HepG2 (cell line): ENCODE data around the gene CTU2. TPM values are rescaled to one million over a fixed set of nuclear protein-coding genes. Genes with fewer than 3 reads are reported as not detected.

ENCODE experiments used
- ATAC-seq: fragments of 200-7000 bp; cut with Tn5 transposase; 3 replicates; pipeline ENCODE4 v1.9.1; 2020; ENCODE audit warnings: mild to moderate bottlenecking, moderate library complexity
- BruUV-seq: library from RNA; stranded (reverse); fragments of 400-500 nt; replicated peaks from 2 replicates; lab custom pipeline; 2021; lab: Mats Ljungman, UMichigan
- CTCF ChIA-PET: fragments of 300-600 bp; formaldehyde crosslinking; extraction: SDS; loops from one replicate; lab custom pipeline; 2021; ENCODE audit warnings: low total read pairs, inconsistent platforms, low intra/inter-chr PET ratio; lab: Yijun Ruan, JAX
- POLR2A ChIA-PET: fragments of 350-600 bp; sonication (Branson Sonifier 250); formaldehyde crosslinking; loops from one replicate; lab custom pipeline; 2020; ENCODE audit warnings: antibody characterized with exemption, inconsistent platforms; lab: Yijun Ruan, JAX
- DNase-seq: peaks from one replicate; pipeline ENCODE4 v3.0.0-alpha.2; 2015; ENCODE audit warnings: low spot score
- FAIRE-seq: peaks from 3 replicates; lab custom pipeline; 2011; peaks lifted over from hg19 to GRCh38; lab: Jason Lieb, UNC
- H2AFZ ChIP-seq: one replicate; pipeline ENCODE4 v1.6.1; 2011; ENCODE audit warnings: low read length, inconsistent platforms
- H3K27ac ChIP-seq: fragments of 300-600 bp; 3 replicates; pipeline ENCODE4 v1.8.0; 2011; ENCODE audit warnings: mixed run types, mild to moderate bottlenecking, mixed read lengths, low read length, inconsistent platforms; ENCODE audit not compliant: insufficient read depth; ENCODE audit errors: extremely low read length
- H3K27me3 ChIP-seq, 2 experiments: fragments of 200-600 bp in 1 of 2; 2 replicates in 1 of 2; 3 replicates in 1 of 2; pipeline versions ENCODE4 v1.6.0 to v1.8.0; 2011; ENCODE audit warnings: low read length in 2 of 2, mild to moderate bottlenecking in 2 of 2, moderate library complexity in 2 of 2, inconsistent platforms in 1 of 2; ENCODE audit not compliant: insufficient read depth in 2 of 2, control insufficient read depth in 1 of 2
- H3K36me3 ChIP-seq, 2 experiments: fragments of 200-600 bp in 1 of 2; replicated peaks in 1 of 2; 2 replicates in 1 of 2; 3 replicates in 1 of 2; pipeline versions ENCODE4 v1.5.1 to v1.8.0; 2011; ENCODE audit warnings: low read length in 2 of 2, inconsistent platforms in 1 of 2; ENCODE audit not compliant: insufficient read depth in 2 of 2, control insufficient read depth in 1 of 2
- H3K4me1 ChIP-seq: 2 replicates; pipeline ENCODE4 v1.5.1; 2012; ENCODE audit warnings: low read length, inconsistent platforms; ENCODE audit not compliant: insufficient read depth
- H3K4me2 ChIP-seq: 2 replicates; pipeline ENCODE4 v1.6.0; 2011; ENCODE audit warnings: low read depth, low read length, inconsistent platforms
- H3K4me3 ChIP-seq, 3 experiments: fragments of 200-600 bp in 1 of 3; sonication (generic), shearing (Covaris generic) in 1 of 3; replicated peaks in 1 of 3; 2 replicates each; pipeline ENCODE4 v1.5.1; 2011 to 2016; ENCODE audit warnings: low read length in 3 of 3, inconsistent platforms in 2 of 3, low read depth in 2 of 3, mild to moderate bottlenecking in 2 of 3, control low read depth in 1 of 3, mixed read lengths in 1 of 3; ENCODE audit not compliant: insufficient read depth in 1 of 3
- H3K79me2 ChIP-seq: one replicate; pipeline ENCODE4 v1.6.1; 2011; ENCODE audit warnings: low read length, inconsistent platforms; ENCODE audit not compliant: insufficient read depth
- H3K9ac ChIP-seq: 2 replicates; pipeline ENCODE4 v1.6.0; 2011; ENCODE audit warnings: mild to moderate bottlenecking, low read depth, low read length, inconsistent platforms; ENCODE audit not compliant: insufficient read depth
- H3K9me3 ChIP-seq: 2 replicates; pipeline ENCODE4 v1.5.1; 2012; ENCODE audit warnings: mild to moderate bottlenecking, low read length
- H4K20me1 ChIP-seq: 2 replicates; pipeline ENCODE4 v1.6.0; 2011; ENCODE audit warnings: inconsistent platforms, mild to moderate bottlenecking, low read length, moderate library complexity; ENCODE audit not compliant: insufficient read depth
- CBX5 ChIP-seq: sonication (generic); formaldehyde crosslinking; IDR thresholded peaks from 2 replicates; pipeline ENCODE4 v1.4.0; 2020; ENCODE audit warnings: missing genetic modification reagents, borderline replicate concordance
- E2F5 ChIP-seq: sonication (generic); formaldehyde crosslinking; conservative IDR thresholded peaks from 2 replicates; pipeline ENCODE4 v1.4.0; 2020; ENCODE audit warnings: missing genetic modification reagents
- EHMT2 ChIP-seq: fragments of 200-600 bp; sonication (generic); IDR thresholded peaks from 2 replicates; pipeline ENCODE4 v1.7.0; 2017; ENCODE audit warnings: antibody characterized with exemption, low read depth, low read length, borderline replicate concordance
- NFIC ChIP-seq: IDR thresholded peaks from 2 replicates; pipeline ENCODE4 v1.6.1; 2012; ENCODE audit warnings: mild to moderate bottlenecking, low read length, inconsistent platforms
- RFX1 ChIP-seq: fragments of 450-650 bp; IDR thresholded peaks from 2 replicates; pipeline ENCODE4 v1.6.1; 2017
- TRIM22 ChIP-seq: fragments of 450-650 bp; IDR thresholded peaks from 2 replicates; pipeline ENCODE4 v1.6.1; 2017
- ZBTB25 ChIP-seq: IDR thresholded peaks from 2 replicates; pipeline ENCODE4 v1.6.1; 2018; ENCODE audit warnings: missing genetic modification reagents
- ZBTB40 ChIP-seq, 2 experiments: fragments of 450-650 bp in 1 of 2; sonication (generic) in 1 of 2; formaldehyde crosslinking in 1 of 2; IDR thresholded peaks; 2 replicates each; pipeline versions ENCODE4 v1.6.1 to v1.8.0; 2016 to 2022; ENCODE audit warnings: antibody characterized with exemption in 1 of 2, mild to moderate bottlenecking in 1 of 2, missing genetic modification reagents in 1 of 2
- WGBS: methylation state at CpG from one replicate; pipeline ENCODE4 v1.1.6; 2017; ENCODE audit warnings: low lambda C conversion rate; 5-methylcytosine and 5-hydroxymethylcytosine counted together
- in situ Hi-C: cut with HindIII; loops from 2 replicates; pipeline ENCODE4 v1.10.0; 2017; ENCODE audit warnings: low pct_unique_long_range_greater_than_20kb; ENCODE audit not compliant: extremely low pct_ligation_motif_present
- intact Hi-C: fragments of 100-400 bp; cut with micrococcal nuclease; formaldehyde crosslinking; loops from one replicate; pipeline ENCODE4 v1.10.0; 2022; ENCODE audit not compliant: unreplicated experiment
- polyA plus RNA-seq, 8 experiments: library from polyadenylated mRNA; depleted of rRNA in 3 of 8; stranded (reverse) in 7 of 8; unstranded in 1 of 8; fragments of >200 nt; fragmentation: Illumina TruSeq in 4 of 8; extraction: Trizol in 4 of 8; gene quantifications; 2 replicates each; pipeline versions ENCODE4 v1.2.1 to v1.2.3, GENCODE V29; 2011 to 2016; ENCODE audit warnings: low read depth in 4 of 8, missing spikeins in 1 of 8, mixed read lengths in 1 of 8; ENCODE audit not compliant: insufficient read depth in 1 of 8
- total RNA-seq, 5 experiments: library from RNA; depleted of rRNA; stranded (reverse); fragments of >200 nt; fragmentation: Illumina TruSeq; extraction: Trizol; gene quantifications; 2 replicates each; pipeline ENCODE4 v1.2.3, GENCODE V29; 2016; ENCODE audit warnings: low read depth in 1 of 5

CTU2 gene
- total and polyA plus RNA-seq, 2 of the 13 experiments (the other 11 are each of a cell fraction or from before 2014, with no cell fraction given), result 13.3 to 21.9 TPM

GRCh38 chr16:88680554-88681083 is 25.7 kb upstream of the CTU2 start (continued):
- TF ChIP-seq E2F5 (CRISPR knock-in tag), result no peak
- no peak for TF ChIP-seq TRIM22
- no peak for TF ChIP-seq CBX5 (CRISPR knock-in tag)

GRCh38 chr16:88681084-88681680 is 25.1 kb upstream of the CTU2 start:
- peaks cover 52% of the 10 kb centered on the region for H3K4me1 ChIP-seq
- FAIRE-seq (peak; percentile 34), ATAC-seq (peak; percentile 67), DNase-seq (peak; percentile 60)
- no peaks in the 10 kb centered on the region for H3K36me3 ChIP-seq
- ChIA-PET CTCF (interaction anchor here (0.9 kb wide), 1 partner anchor 17 kb away, joined by 4 read pairs; no protein-coding TSS in a partner anchor), POLR2A (interaction anchor here (1.1 kb wide), 1 partner anchor 32 kb away, joined by 3 read pairs; no protein-coding TSS in a partner anchor)
- peak overlapping the region; percentile 19 to 58 (median 51); a peak in 5 of 6 replicates for H3K4me3 ChIP-seq
- no peaks in the 10 kb centered on the region for H3K9me3 ChIP-seq
- no peak overlapping the region for H3K27ac ChIP-seq
- intact Hi-C loops (no loop called here), in situ Hi-C loops (no loop called here)
- H3K9ac ChIP-seq, result no peak overlapping the region
- peaks cover 7 to 48% of the 10 kb centered on the region in 2 experiments; a peak in 4 of 5 replicates for H3K27me3 ChIP-seq
- no TSS peak for BruUV-seq
- H4K20me1 ChIP-seq, result peaks cover 8% of the 10 kb centered on the region; the same call in 1 of the 2 replicates
- 11% methylated on average over 12 of the region's 31 CpGs for WGBS
- H3K4me2 ChIP-seq, result peak overlapping the region; percentile 65
- no peaks in the 10 kb centered on the region for H3K79me2 ChIP-seq
- no peak overlapping the region for H2AFZ ChIP-seq
- TF ChIP-seq ZBTB25 (CRISPR knock-in tag) (no peak), EHMT2 (no peak), RFX1 (no peak), NFIC (no peak), ZBTB40 (IDR thresholded peaks at IDR 0.05) (no peak), ZBTB40 (CRISPR knock-in tag; IDR thresholded peaks at IDR 0.05) (no peak)
